OCI-LY1 (cell line): Measurements from ENCODE around the gene NOS3.

Experiments
- H2AFZ ChIP-seq: fragments of 200-600 bp; sonication (generic), shearing (Covaris generic); 2 replicates; pipeline ENCODE4 v1.6.0; 2014; ENCODE audit warnings: antibody characterized with exemption, mild to moderate bottlenecking, low read length
- H3F3A ChIP-seq: fragments of 200-600 bp; sonication (generic), shearing (Covaris generic); 2 replicates; pipeline ENCODE4 v1.6.0; 2014; ENCODE audit warnings: mild to moderate bottlenecking, antibody characterized with exemption, low read length, moderate library complexity; ENCODE audit not compliant: insufficient read depth
- H3K27ac ChIP-seq: fragments of 200-600 bp; sonication (generic); 2 replicates; pipeline ENCODE4 v1.5.1; 2014; ENCODE audit warnings: low read length, mixed run types, mild to moderate bottlenecking, low read depth; ENCODE audit not compliant: poor library complexity, severe bottlenecking
- H3K27me3 ChIP-seq: fragments of 200-600 bp; sonication (generic); 2 replicates; pipeline ENCODE4 v1.6.0; 2014; ENCODE audit warnings: antibody characterized with exemption, mild to moderate bottlenecking, low read length, moderate library complexity; ENCODE audit not compliant: insufficient read depth
- H3K36me3 ChIP-seq: fragments of 200-600 bp; sonication (generic); 2 replicates; pipeline ENCODE4 v1.6.1; 2014; ENCODE audit warnings: mild to moderate bottlenecking, antibody characterized with exemption, low read length, moderate library complexity, mixed read lengths; ENCODE audit not compliant: insufficient read depth
- H3K4me1 ChIP-seq: fragments of 200-600 bp; sonication (generic); 2 replicates; pipeline ENCODE4 v1.5.1; 2014; ENCODE audit warnings: mild to moderate bottlenecking, low read length, moderate library complexity; ENCODE audit not compliant: insufficient read depth, severe bottlenecking
- H3K4me2 ChIP-seq: fragments of 200-600 bp; sonication (generic), shearing (Covaris generic); 2 replicates; pipeline ENCODE4 v1.6.1; 2014; ENCODE audit warnings: low read length
- H3K4me3 ChIP-seq: fragments of 200-600 bp; sonication (generic); 2 replicates; pipeline ENCODE4 v1.5.1; 2014; ENCODE audit warnings: low read length, low read depth, mild to moderate bottlenecking, mixed read lengths; ENCODE audit not compliant: poor library complexity, severe bottlenecking
- H3K79me2 ChIP-seq: fragments of 200-600 bp; shearing (Covaris generic); 2 replicates; pipeline ENCODE4 v1.6.1; 2016; ENCODE audit warnings: mixed run types, low read length, mixed read lengths; ENCODE audit not compliant: insufficient read depth
- H3K9ac ChIP-seq: fragments of 200-600 bp; sonication (generic), shearing (Covaris generic); 2 replicates; pipeline ENCODE4 v1.6.1; 2014; ENCODE audit warnings: mild to moderate bottlenecking, low read length, mixed read lengths
- H3K9me2 ChIP-seq: fragments of 200-600 bp; sonication (generic), shearing (Covaris generic); 2 replicates; pipeline ENCODE4 v1.6.1; 2014; ENCODE audit warnings: low read depth, mild to moderate bottlenecking, low read length, mixed read lengths
- H3K9me3 ChIP-seq: fragments of 200-600 bp; shearing (Covaris generic); 2 replicates; pipeline ENCODE4 v1.6.1; 2014; ENCODE audit warnings: low read length, mixed read lengths
- H4K20me1 ChIP-seq: fragments of 200-600 bp; sonication (generic), shearing (Covaris generic); 2 replicates; pipeline ENCODE4 v1.6.0; 2016; ENCODE audit warnings: mild to moderate bottlenecking, low read length; ENCODE audit not compliant: insufficient read depth
- EZH2 ChIP-seq: fragments of 200-600 bp; sonication (generic), shearing (Covaris generic); IDR thresholded peaks from 2 replicates; pipeline ENCODE4 v1.8.0; 2017; ENCODE audit warnings: borderline replicate concordance, mixed run types, mild to moderate bottlenecking, antibody characterized with exemption, low read length, moderate library complexity, mixed read lengths
- TF ChIP-seq, protein P1 (sequence below): fragments of 200-600 bp; sonication (generic), shearing (Covaris generic); IDR thresholded peaks from 2 replicates; pipeline ENCODE4 v1.5.1; 2017; ENCODE audit warnings: mild to moderate bottlenecking, antibody characterized with exemption, low read length, moderate library complexity, mixed read lengths

NOS3 gene

DNA sequence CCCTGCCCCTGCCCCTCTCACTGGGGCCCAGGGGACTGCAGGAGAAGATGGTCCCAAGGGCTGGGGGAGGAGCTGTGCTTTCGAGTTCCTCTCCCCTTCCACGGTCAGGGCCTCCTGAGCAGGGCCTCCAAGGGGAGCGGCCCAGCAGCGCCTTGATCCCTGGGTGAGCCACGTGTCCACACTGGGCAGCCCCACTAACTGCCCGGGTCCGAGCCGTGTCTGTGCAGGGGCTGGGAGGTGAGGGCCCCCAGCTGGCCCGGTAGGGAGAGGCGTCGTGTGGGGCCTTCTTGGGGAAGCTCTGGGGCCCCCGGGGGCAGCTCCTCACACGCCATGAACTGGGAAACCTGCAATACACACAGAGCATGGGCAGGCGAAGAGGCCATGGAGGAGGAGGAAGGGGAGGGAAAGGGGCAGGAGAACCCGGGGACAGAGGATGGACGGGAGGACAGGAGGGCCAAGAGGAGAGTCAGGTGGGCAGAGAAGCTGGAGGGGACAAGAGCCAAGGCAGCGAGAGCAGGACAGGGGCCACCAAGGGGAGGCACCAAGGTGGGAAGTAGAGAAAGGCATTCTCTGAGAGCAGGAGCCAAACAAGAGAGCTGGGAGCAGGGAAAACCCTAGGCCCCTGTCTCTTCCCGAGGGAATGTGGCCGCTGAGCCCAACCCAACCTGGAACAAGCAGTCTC lies 45.5 kb upstream of the NOS3 start:
- no peak overlapping the region for H3K9ac ChIP-seq
- H2AFZ ChIP-seq = no peak overlapping the region
- no peak overlapping the region for H3K4me3 ChIP-seq
- H3K4me1 ChIP-seq = peaks cover 10% of the 10 kb centered on the region
- H4K20me1 ChIP-seq = no peaks in the 10 kb centered on the region
- H3F3A ChIP-seq = no peaks in the 10 kb centered on the region
- H3K4me2 ChIP-seq = no peak overlapping the region
- no peak overlapping the region for H3K27ac ChIP-seq
- H3K27me3 ChIP-seq = peaks cover 7% of the 10 kb centered on the region; the same call in 1 of the 2 replicates
- H3K79me2 ChIP-seq = no peaks in the 10 kb centered on the region
- no peaks in the 10 kb centered on the region for H3K9me3 ChIP-seq
- TF ChIP-seq, protein P1, sequence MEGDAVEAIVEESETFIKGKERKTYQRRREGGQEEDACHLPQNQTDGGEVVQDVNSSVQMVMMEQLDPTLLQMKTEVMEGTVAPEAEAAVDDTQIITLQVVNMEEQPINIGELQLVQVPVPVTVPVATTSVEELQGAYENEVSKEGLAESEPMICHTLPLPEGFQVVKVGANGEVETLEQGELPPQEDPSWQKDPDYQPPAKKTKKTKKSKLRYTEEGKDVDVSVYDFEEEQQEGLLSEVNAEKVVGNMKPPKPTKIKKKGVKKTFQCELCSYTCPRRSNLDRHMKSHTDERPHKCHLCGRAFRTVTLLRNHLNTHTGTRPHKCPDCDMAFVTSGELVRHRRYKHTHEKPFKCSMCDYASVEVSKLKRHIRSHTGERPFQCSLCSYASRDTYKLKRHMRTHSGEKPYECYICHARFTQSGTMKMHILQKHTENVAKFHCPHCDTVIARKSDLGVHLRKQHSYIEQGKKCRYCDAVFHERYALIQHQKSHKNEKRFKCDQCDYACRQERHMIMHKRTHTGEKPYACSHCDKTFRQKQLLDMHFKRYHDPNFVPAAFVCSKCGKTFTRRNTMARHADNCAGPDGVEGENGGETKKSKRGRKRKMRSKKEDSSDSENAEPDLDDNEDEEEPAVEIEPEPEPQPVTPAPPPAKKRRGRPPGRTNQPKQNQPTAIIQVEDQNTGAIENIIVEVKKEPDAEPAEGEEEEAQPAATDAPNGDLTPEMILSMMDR = no peak
- no peak for TF ChIP-seq EZH2
- no peaks in the 10 kb centered on the region for H3K9me2 ChIP-seq
- no peaks in the 10 kb centered on the region for H3K36me3 ChIP-seq

DNA sequence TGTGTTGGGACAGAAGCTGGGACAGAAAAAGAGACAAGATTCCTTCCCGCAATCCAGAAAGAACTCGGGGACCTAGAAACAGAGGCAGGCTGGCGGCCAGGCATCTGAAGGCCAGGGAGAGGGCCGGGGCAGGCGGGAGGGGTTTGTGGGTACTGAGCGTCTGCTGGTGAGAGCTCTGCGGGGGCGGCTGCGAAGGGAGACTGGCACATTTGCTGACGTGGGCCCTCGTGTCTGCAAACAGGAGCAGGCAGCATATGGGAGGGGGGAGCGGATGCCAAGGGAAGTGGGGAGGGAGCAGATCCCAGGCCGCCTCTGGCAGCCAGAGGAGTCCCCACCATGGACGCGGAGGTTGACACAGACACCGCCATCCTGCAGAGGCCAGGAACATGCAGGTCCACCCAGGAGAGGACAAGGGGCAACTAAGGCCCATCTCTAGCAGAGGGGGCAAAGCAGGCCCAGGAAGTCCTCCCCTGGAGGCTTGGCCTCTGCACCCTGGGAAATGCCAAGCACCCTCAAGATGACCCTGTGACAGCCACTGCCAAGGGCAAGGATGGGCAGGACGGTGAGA lies 44.9 kb upstream of the NOS3 start:
- no peaks in the 10 kb centered on the region for H3K9me2 ChIP-seq
- H3F3A ChIP-seq = no peaks in the 10 kb centered on the region
- no peak overlapping the region for H3K4me2 ChIP-seq
- no peak overlapping the region for H3K9ac ChIP-seq
- H3K36me3 ChIP-seq = no peaks in the 10 kb centered on the region
- H3K79me2 ChIP-seq = no peaks in the 10 kb centered on the region
- no peak overlapping the region for H3K4me3 ChIP-seq
- peaks cover 10% of the 10 kb centered on the region for H3K4me1 ChIP-seq
- no peak for TF ChIP-seq EZH2
- TF ChIP-seq, protein P1 = no peak
- no peak overlapping the region for H3K27ac ChIP-seq
- no peaks in the 10 kb centered on the region for H4K20me1 ChIP-seq
- H3K9me3 ChIP-seq = no peaks in the 10 kb centered on the region
- no peak overlapping the region for H2AFZ ChIP-seq
- peaks cover 7% of the 10 kb centered on the region; the same call in 1 of the 2 replicates for H3K27me3 ChIP-seq

DNA sequence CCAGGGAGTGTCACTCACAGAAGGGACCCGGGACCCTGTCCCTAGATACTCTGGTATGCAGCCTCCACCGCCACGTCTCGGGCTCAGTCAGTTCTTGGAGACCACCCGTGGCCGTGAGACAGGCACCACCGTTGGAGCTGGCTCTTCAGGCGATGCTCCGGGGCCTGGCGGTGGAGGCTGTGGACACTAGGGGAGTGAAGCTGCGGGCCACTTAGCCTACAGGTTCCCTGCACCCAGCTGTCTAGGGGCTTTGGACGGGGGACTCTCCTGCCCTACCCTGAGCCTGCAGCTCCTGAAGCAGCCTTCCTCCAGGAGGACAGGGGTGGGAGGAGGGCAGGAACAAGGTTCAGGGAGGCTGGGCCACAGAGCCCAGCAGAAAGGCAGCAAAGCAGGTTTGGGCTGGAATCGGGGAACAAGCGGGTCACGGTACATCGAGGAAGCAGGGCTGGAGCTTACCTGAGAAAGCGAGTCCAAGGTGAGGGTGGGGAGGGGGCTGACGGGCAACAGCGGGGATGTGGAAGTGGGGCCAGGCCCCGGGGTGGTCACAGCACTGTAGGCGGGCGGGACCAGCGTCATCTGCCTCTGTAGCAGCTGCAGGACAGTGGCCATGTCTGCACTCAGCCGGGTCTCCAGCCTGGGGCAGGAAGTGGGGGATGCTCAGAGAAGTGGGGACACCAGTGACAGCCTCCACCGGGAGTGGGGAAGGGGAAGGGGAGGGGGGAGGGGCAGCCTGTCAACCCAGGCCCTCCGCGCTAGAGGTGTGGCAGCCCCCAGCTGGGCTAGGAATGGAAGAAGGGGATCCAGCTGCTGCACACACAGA lies 44.2 kb upstream of the NOS3 start:
- Histone ChIP-seq H3F3A (no peaks in the 10 kb centered on the region), H3K4me1 (peaks cover 10% of the 10 kb centered on the region), H3K4me3 (no peak overlapping the region), H3K9me2 (no peaks in the 10 kb centered on the region), H3K79me2 (no peaks in the 10 kb centered on the region), H4K20me1 (no peaks in the 10 kb centered on the region), H3K27ac (no peak overlapping the region), H3K27me3 (peaks cover 7% of the 10 kb centered on the region; the same call in 1 of the 2 replicates), H2AFZ (no peak overlapping the region), H3K9me3 (no peaks in the 10 kb centered on the region), H3K4me2 (no peak overlapping the region), H3K9ac (no peak overlapping the region), H3K36me3 (no peaks in the 10 kb centered on the region)
- TF ChIP-seq, protein P1 = no peak
